Right lobe of liver (tissue), 4 donors: ENCODE data around the gene SMIM35.

Source experiments
- POLR2A ChIP-seq: fragments of 450-650 bp; IDR thresholded peaks from one replicate; pipeline ENCODE4 v1.6.1; 2017; ENCODE audit warnings: antibody characterized with exemption, mild to moderate bottlenecking
- TF ChIP-seq, protein P1 (sequence below), 4 donors: fragments of 200-600 bp in 3 of 4; fragments of 450-650 bp in 1 of 4; IDR thresholded peaks; one replicate each; pipeline versions ENCODE4 v1.5.1 to v1.8.0; 2016 to 2022; ENCODE audit warnings: antibody characterized with exemption in 4 of 4, mild to moderate bottlenecking in 2 of 4
- donor health status: DM: no; HTN: no; CAD: no.
- donor health status: DM: no; HTN: no; CAD: no.
- donor health status: DM: no; HTN: yes; CAD: no.

DNA sequence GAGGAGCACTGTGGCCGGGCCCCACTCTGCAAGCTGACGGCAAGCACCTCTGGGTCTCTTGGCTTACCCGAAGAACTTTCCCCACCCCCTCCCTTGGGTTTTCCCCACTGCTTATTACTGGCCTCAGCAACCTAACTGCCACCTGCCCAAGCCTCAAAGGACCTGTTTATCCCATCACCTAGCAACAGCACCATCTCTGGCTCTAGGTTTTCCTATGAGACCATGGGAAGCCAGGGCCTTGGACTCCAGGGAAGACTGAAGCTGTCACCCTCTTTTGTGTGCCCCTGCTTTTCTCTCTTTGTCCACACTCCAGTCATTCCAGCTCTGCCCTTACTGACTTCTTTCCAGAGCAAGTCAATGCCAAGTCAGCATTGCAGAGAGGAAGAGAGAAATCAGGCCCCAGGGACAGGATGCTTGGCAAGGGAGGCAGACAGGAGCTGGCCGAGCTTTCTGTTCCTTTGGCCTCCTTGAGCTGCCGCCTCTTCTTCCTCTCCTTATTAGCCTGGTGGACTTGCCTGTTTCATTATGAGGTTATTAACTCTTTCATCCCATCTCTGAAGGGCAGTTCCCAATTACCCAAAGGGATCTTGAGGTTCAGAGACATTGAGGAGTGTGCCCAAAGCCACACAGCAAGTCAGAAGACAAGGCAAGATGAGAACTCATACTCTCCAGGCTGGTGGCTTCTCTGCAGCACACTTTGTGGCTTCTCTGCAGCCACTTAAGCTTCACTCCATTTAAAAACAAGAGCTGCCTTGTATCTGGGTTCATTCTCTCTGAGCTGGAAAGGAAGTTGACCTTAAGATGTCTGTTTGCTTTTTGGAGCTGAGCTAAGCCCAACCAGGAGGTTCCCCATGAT is at the start of gene SMIM35:
- TF ChIP-seq, protein P1, sequence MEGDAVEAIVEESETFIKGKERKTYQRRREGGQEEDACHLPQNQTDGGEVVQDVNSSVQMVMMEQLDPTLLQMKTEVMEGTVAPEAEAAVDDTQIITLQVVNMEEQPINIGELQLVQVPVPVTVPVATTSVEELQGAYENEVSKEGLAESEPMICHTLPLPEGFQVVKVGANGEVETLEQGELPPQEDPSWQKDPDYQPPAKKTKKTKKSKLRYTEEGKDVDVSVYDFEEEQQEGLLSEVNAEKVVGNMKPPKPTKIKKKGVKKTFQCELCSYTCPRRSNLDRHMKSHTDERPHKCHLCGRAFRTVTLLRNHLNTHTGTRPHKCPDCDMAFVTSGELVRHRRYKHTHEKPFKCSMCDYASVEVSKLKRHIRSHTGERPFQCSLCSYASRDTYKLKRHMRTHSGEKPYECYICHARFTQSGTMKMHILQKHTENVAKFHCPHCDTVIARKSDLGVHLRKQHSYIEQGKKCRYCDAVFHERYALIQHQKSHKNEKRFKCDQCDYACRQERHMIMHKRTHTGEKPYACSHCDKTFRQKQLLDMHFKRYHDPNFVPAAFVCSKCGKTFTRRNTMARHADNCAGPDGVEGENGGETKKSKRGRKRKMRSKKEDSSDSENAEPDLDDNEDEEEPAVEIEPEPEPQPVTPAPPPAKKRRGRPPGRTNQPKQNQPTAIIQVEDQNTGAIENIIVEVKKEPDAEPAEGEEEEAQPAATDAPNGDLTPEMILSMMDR (IDR thresholded peaks at IDR 0.05) = no peak
- TF ChIP-seq POLR2A = no peak
